PC-3 (cell line): ENCODE data around the gene CES4A. TPM values are rescaled to one million over a fixed set of nuclear protein-coding genes. Genes with fewer than 3 reads are reported as not detected.

ENCODE experiments used
- ATAC-seq: fragments of 200-7000 bp; cut with Tn5 transposase; 2 replicates; pipeline ENCODE4 v1.9.1; 2020; ENCODE audit warnings: mild to moderate bottlenecking, moderate library complexity
- BruUV-seq: library from RNA; stranded (reverse); fragments of 400-500 nt; replicated peaks from 2 replicates; lab custom pipeline; 2021; lab: Mats Ljungman, UMichigan
- CTCF ChIA-PET: fragments of 300-600 bp; sonication (Branson Sonifier 250); formaldehyde crosslinking; loops from one replicate; lab custom pipeline; 2022; ENCODE audit warnings: antibody characterized with exemption; lab: Charles Lee
- POLR2A ChIA-PET: fragments of 300-600 bp; sonication (Branson Sonifier 250); formaldehyde crosslinking; loops from one replicate; lab custom pipeline; 2022; ENCODE audit warnings: antibody characterized with exemption; ENCODE audit not compliant: unreplicated experiment; lab: Charles Lee
- DNase-seq: peaks from one replicate; pipeline ENCODE4 v3.0.0-alpha.2; 2015
- H2AFZ ChIP-seq: fragments of 300-600 bp; sonication (generic); 2 replicates; pipeline ENCODE4 v1.6.0; 2016; ENCODE audit warnings: antibody characterized with exemption, low read length
- H3F3A ChIP-seq: fragments of 300-600 bp; sonication (generic); one replicate; pipeline ENCODE4 v1.6.0; 2017; ENCODE audit warnings: antibody characterized with exemption, low read length, control low read depth, mild to moderate bottlenecking; ENCODE audit not compliant: unreplicated experiment
- H3K27ac ChIP-seq: fragments of 300-600 bp; sonication (generic); 2 replicates; pipeline ENCODE4 v1.5.1; 2016; ENCODE audit warnings: mild to moderate bottlenecking, low read length
- H3K27me3 ChIP-seq: fragments of 300-600 bp; sonication (generic); 2 replicates; pipeline ENCODE4 v1.6.1; 2016; ENCODE audit warnings: low read length, mixed read lengths
- H3K36me3 ChIP-seq: fragments of 300-600 bp; sonication (generic); 2 replicates; pipeline ENCODE4 v1.6.1; 2016; ENCODE audit warnings: low read depth, mixed run types, low read length, mixed read lengths
- H3K4me1 ChIP-seq: fragments of 300-600 bp; sonication (generic); 2 replicates; pipeline ENCODE4 v1.5.1; 2016; ENCODE audit warnings: low read length; ENCODE audit not compliant: insufficient read depth
- H3K4me2 ChIP-seq: fragments of 300-600 bp; sonication (generic); 2 replicates; pipeline ENCODE4 v1.6.0; 2016; ENCODE audit warnings: low read length
- H3K4me3 ChIP-seq: fragments of 300-600 bp; sonication (generic); 2 replicates; pipeline ENCODE4 v1.5.1; 2016; ENCODE audit warnings: mild to moderate bottlenecking, low read length, mixed read lengths
- H3K79me2 ChIP-seq: fragments of 300-600 bp; sonication (generic); 2 replicates; pipeline ENCODE4 v1.6.1; 2017; ENCODE audit warnings: low read length, mixed read lengths
- H3K9ac ChIP-seq: fragments of 300-600 bp; sonication (generic); 2 replicates; pipeline ENCODE4 v1.6.0; 2016; ENCODE audit warnings: mild to moderate bottlenecking, low read length
- H3K9me2 ChIP-seq: fragments of 300-600 bp; sonication (generic); replicated peaks from 2 replicates; pipeline ENCODE4 v1.6.1; 2016; ENCODE audit warnings: mixed run types, low read length, mixed read lengths
- H3K9me3 ChIP-seq: fragments of 300-600 bp; sonication (generic); 2 replicates; pipeline ENCODE4 v1.6.1; 2016; ENCODE audit warnings: low read length, mixed read lengths
- H4K20me1 ChIP-seq: fragments of 300-600 bp; sonication (generic); 2 replicates; pipeline ENCODE4 v1.6.1; 2016; ENCODE audit warnings: low read length, mixed read lengths
- CTCF ChIP-seq: fragments of 300-600 bp; sonication (generic); conservative IDR thresholded peaks from 2 replicates; pipeline ENCODE4 v1.5.1; 2017; ENCODE audit warnings: antibody characterized with exemption, low read depth, mild to moderate bottlenecking, low read length
- EZH2 ChIP-seq: fragments of 300-600 bp; sonication (generic); IDR thresholded peaks from one replicate; pipeline ENCODE4 v1.6.1; 2017; ENCODE audit warnings: antibody characterized with exemption, mild to moderate bottlenecking, low read length; ENCODE audit not compliant: unreplicated experiment
- EZH2phosphoT487 ChIP-seq: fragments of 300-600 bp; sonication (generic); IDR thresholded peaks from 2 replicates; pipeline ENCODE4 v1.6.1; 2018; ENCODE audit warnings: mild to moderate bottlenecking, antibody characterized with exemption, low read length, borderline replicate concordance
- intact Hi-C: fragments of 100-400 bp; cut with micrococcal nuclease; formaldehyde crosslinking; loops from 2 replicates; pipeline ENCODE4 v1.9.0; 2023
- total RNA-seq: library from RNA; depleted of rRNA; stranded (reverse); fragments of >200 nt; gene quantifications from 2 replicates; pipeline ENCODE4 v1.2.3, GENCODE V29; 2014

Gene CES4A
- total RNA-seq, 1 experiment from 2014 or later = 2.6 TPM

DNA sequence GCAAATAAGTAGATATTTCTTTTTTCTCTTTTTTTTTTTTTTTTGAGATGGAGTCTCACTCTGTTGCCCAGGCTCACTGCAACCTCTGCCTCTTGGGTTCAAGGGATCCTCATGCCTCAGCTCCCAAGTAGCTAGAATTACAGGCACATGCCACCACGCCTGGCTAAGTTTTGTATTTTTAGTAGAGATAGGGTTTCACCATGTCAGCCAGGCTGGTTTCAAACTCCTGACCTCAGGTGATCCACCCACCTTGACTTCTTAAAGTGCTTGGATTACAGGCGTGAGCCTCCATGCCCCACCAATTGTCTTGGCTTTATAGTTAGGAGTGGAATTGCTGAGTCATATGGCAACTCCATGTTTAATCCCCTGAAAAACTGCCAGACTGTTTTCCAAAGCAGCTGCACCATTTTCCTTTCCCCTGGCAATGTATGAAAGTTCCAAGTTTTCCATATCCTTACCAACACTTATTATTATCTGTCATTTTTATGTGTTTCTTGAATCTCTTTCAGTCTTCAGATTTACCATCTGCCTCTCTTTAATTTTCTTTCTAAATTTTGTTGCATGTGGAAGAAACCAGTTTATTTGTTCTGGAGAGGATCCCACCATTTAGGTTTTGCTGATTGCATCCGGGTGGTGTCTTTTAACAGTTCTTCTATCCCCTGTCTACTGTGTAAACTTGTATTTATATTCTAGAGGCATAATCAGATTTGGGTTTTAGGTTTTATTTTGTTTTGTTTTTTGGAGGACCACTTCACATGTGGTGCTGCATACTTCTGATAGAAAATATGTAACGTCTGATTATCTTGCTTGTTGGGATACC lies 37.2 kb upstream of the CES4A start:
- Histone ChIP-seq H3K27ac (no peak overlapping the region), H3K9me3 (no peaks in the 10 kb centered on the region), H3K27me3 (no peaks in the 10 kb centered on the region), H3K4me2 (no peak overlapping the region), H3K36me3 (no peaks in the 10 kb centered on the region), H3K4me3 (no peak overlapping the region), H3K9me2 (no peaks in the 10 kb centered on the region), H3K79me2 (no peaks in the 10 kb centered on the region), H4K20me1 (no peaks in the 10 kb centered on the region), H3F3A (no peaks in the 10 kb centered on the region), H3K4me1 (peaks cover 4% of the 10 kb centered on the region; the same call in 1 of the 2 replicates), H3K9ac (no peak overlapping the region), H2AFZ (no peak overlapping the region)
- ChIA-PET CTCF (interaction anchor here (0.7 kb wide), 1 partner anchor 10 kb away, joined by 3 read pairs; the partner anchor contains the start of gene CES3), POLR2A (no interaction called here)
- DNase-seq = no peak
- no TSS peak for BruUV-seq
- ATAC-seq = no peak
- intact Hi-C loops = loop anchor here (5.0 kb wide), 1 partner anchor 206 kb away; the partner anchor contains the start of genes FBXL8 and TRADD
- TF ChIP-seq EZH2phosphoT487 (no peak), EZH2 (no peak)

DNA sequence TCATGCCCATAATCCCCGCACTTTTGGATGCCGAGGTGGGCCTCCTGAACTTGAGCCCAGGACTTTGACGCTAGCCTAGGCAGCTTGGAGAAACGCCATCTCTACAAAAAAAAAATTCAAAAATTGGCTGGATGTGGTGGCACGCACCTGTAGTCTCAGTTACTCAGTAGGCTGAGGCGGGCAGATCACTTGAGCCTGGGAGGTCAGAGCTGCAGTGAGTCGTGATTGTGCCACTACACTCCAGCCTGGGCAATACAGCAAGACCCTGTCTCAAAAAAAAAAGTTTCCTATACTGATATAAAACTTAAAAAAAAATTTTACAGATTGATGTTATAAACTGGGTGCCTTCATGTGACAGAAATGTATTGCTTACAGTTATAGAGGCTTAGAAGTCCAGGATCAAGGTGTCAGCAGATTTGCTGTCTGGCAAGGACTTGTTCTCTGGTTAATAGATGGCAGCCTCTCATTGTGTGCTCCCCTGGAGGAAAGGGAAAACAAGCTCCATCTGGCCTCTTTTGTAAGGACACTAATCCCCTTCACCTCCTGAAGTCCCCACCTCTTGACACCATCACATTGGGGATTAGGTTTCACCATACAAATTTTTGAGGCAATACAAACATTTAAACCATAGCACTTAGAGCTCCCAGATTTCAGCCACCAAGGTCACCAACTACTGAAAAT lies 35.8 kb upstream of the CES4A start:
- no peaks in the 10 kb centered on the region for H3K27me3 ChIP-seq
- ChIA-PET POLR2A (no interaction called here), CTCF (interaction anchor here (0.6 kb wide), 1 partner anchor 528 kb away, joined by 4 read pairs; no protein-coding TSS in a partner anchor)
- no peak for ATAC-seq
- H3K9me2 ChIP-seq = no peaks in the 10 kb centered on the region
- no peak overlapping the region for H3K9ac ChIP-seq
- no peak overlapping the region for H3K4me3 ChIP-seq
- intact Hi-C loops = loop anchor here (5.0 kb wide), 1 partner anchor 205 kb away; the partner anchor contains the start of genes FBXL8 and TRADD
- no peaks in the 10 kb centered on the region for H3K9me3 ChIP-seq
- H3K79me2 ChIP-seq = no peaks in the 10 kb centered on the region
- no peak overlapping the region for H3K4me2 ChIP-seq
- H3F3A ChIP-seq = no peaks in the 10 kb centered on the region
- TF ChIP-seq CTCF (no peak), EZH2phosphoT487 (no peak), EZH2 (no peak)
- no peak for DNase-seq
- H3K4me1 ChIP-seq = peaks cover under 1% of the 10 kb centered on the region; the same call in 1 of the 2 replicates
- H2AFZ ChIP-seq = no peak overlapping the region
- no peaks in the 10 kb centered on the region for H3K36me3 ChIP-seq
- H3K27ac ChIP-seq = no peak overlapping the region
- BruUV-seq = no TSS peak
- no peaks in the 10 kb centered on the region for H4K20me1 ChIP-seq

GRCh38 chr16:66953462-66954096 lies 34.8 kb upstream of the CES4A start:
- Histone ChIP-seq H3K27me3 (no peaks in the 10 kb centered on the region), H3K9me3 (no peaks in the 10 kb centered on the region), H3K9ac (no peak overlapping the region), H3K4me1 (no peaks in the 10 kb centered on the region), H3K4me2 (no peak overlapping the region), H3K4me3 (no peak overlapping the region), H3K79me2 (no peaks in the 10 kb centered on the region), H3K36me3 (no peaks in the 10 kb centered on the region), H4K20me1 (no peaks in the 10 kb centered on the region), H3K9me2 (no peaks in the 10 kb centered on the region), H2AFZ (peak overlapping the region; percentile 62), H3F3A (no peaks in the 10 kb centered on the region), H3K27ac (no peak overlapping the region)
- DNase-seq = no peak
- no TSS peak for BruUV-seq
- ATAC-seq = no peak
- intact Hi-C loops = loop anchor here (1.0 to 5.0 kb wide), 2 partner anchors 204 to 232 kb away; partner anchors contain the start of genes FBXL8 and TRADD
- ChIA-PET CTCF (interaction anchor here (0.5 to 0.6 kb wide), 6 partner anchors 10 to 527 kb away, joined by 3 to 12 read pairs (median 5); no protein-coding TSS in a partner anchor), POLR2A (no interaction called here)
- TF ChIP-seq CTCF (no peak), EZH2 (no peak)
